ENCODE measurements around the gene OR6V1. TPM values are rescaled to one million over a fixed set of nuclear protein-coding genes. Genes with fewer than 3 reads are reported as not detected.
A peak's percentile ranks its signal among the peaks of the same experiment; 100 is the strongest.

OR6V1 gene
- total and polyA plus RNA-seq, 4 donors = not detected

DNA sequence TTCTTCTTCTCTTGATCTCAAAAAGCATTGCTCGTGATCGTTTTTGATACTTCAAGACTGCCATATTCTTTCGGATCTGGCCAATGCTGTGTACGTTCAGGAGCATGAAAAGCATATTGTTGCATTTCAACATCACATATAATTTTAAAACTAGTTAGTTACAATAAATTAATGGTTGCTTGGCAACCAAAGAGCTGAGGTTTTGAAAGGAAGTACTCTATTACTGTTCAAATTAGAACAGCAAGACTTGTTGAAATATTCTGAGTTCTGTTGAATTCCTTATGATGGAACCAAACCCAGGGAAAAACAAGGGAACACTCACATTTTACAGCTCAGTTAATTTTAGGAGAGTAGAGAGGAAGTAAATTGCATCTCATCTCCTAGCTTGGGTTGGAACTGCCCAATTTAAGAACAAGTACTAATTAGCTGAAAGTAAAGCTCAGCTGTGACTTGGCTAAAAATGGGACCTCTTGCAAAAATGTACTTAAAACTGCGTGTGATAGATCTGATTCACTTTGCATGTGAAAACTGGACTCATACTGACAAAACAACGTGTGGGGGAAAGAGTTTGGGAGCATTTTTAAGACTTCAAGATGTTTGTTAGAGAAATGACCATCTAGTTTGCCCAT, 46.4 kb upstream of the OR6V1 start:
- TF ChIP-seq, protein P1, sequence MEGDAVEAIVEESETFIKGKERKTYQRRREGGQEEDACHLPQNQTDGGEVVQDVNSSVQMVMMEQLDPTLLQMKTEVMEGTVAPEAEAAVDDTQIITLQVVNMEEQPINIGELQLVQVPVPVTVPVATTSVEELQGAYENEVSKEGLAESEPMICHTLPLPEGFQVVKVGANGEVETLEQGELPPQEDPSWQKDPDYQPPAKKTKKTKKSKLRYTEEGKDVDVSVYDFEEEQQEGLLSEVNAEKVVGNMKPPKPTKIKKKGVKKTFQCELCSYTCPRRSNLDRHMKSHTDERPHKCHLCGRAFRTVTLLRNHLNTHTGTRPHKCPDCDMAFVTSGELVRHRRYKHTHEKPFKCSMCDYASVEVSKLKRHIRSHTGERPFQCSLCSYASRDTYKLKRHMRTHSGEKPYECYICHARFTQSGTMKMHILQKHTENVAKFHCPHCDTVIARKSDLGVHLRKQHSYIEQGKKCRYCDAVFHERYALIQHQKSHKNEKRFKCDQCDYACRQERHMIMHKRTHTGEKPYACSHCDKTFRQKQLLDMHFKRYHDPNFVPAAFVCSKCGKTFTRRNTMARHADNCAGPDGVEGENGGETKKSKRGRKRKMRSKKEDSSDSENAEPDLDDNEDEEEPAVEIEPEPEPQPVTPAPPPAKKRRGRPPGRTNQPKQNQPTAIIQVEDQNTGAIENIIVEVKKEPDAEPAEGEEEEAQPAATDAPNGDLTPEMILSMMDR (IDR thresholded peaks at IDR 0.05; ENCODE audit: control extremely low read depth, extremely low read depth) = no peak
- H3K27me3 ChIP-seq (ENCODE audit: control insufficient read depth in 3 of 3, insufficient read depth in 3 of 3, low read length in 2 of 3) = peaks cover 0 to 10% (median 3%) of the 10 kb centered on the region in 3 donors
- H3K4me1 ChIP-seq (ENCODE audit: control insufficient read depth in 5 of 5, insufficient read depth in 5 of 5, low read length in 5 of 5) = peaks cover 0 to 2% (median 0%) of the 10 kb centered on the region in 5 donors
- ATAC-seq (ENCODE audit: insufficient read depth, low FRiP score) = no peak
- no peak overlapping the region for H3K27ac ChIP-seq (ENCODE audit: low read depth in 1 of 2, low read length in 1 of 2)
- no peaks in the 10 kb centered on the region for H3K9me3 ChIP-seq (ENCODE audit: control insufficient read depth in 4 of 4, insufficient read depth in 3 of 4, low read length in 3 of 4)
- H3K4me3 ChIP-seq = no peak overlapping the region
- 72 to 78% methylated on average over 6 of the region's 6 CpGs for WGBS, 2 donors
- H3K9ac ChIP-seq (ENCODE audit: insufficient read depth in 1 of 2, low read length in 2 of 2) = no peak overlapping the region
- H3K36me3 ChIP-seq (ENCODE audit: control insufficient read depth in 4 of 4, insufficient read depth in 4 of 4, low read length in 4 of 4) = no peaks in the 10 kb centered on the region
- DNase-seq = no peak

DNA sequence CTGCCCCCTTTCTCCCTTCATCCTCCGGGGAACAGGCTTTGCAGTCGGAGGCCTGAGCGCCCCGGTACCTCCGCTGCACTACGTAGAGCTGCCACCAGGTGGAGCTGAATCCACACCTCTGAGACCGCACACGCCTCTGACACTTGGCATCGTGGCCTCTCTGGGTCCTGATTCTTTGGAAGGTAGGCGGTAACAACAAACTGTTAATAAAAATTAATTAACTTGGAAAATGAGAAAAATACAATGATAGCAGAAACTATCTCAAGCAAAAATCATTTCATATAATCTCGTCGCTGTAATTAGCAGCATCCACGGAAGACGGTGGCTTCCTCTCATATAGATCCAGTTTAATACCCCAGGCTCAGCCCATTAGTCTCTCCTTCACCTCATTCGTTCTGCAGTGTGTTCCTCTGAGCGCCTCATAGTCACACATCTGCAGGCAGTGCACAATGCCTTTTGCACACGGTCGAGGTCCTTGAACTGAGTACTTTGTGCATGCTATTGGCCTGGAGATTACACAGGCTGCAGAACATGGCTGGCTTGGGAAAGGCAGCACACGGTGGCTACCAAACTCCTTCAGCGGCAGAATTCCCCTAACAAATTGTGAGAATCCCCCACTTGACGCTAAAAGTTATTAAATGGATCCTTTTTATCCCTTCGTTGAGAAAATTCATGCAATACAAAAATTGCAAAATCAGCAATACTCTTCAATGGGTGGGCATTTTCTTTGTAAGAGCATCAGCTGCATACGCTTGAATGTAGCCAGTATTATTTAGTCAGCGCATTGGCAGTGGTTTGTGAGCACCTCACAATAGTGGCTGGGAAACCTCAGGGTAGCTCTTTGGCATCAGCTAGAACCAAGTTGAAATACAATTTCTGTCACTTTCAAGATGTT, 43.9 kb upstream of the OR6V1 start:
- H3K9me3 ChIP-seq (ENCODE audit: control insufficient read depth in 4 of 4, insufficient read depth in 3 of 4, low read length in 3 of 4) = no peaks in the 10 kb centered on the region

DNA sequence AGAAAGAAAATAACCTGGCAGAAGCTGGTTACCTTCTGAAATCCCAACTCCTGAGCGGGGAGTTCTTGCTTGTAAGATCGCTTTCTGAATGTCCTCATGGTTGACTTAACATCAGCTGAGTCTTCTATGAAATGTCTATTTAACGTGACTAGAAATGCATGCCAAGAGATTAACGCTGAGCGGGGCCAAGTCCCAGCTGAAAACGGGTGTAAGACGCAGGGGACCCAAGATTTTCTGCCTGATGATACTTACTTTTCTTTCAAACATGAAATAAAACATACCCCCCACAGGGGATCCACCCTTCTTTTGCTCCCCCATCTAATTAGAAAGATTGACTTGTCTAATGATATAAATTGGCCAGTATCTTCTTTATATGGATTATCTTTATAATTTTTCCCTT, 40.1 kb upstream of the OR6V1 start:
- 89 to 93% methylated on average over 7 of the region's 7 CpGs for WGBS, 2 donors
- Histone ChIP-seq H3K4me1 (ENCODE audit: control insufficient read depth in 5 of 5, insufficient read depth in 5 of 5, low read length in 5 of 5) (no peaks in the 10 kb centered on the region), H3K27me3 (ENCODE audit: control insufficient read depth in 3 of 3, insufficient read depth in 3 of 3, low read length in 2 of 3) (peaks cover 0 to 6% (median 3%) of the 10 kb centered on the region in 3 donors), H3K27ac (ENCODE audit: low read depth in 1 of 2, low read length in 1 of 2) (no peak overlapping the region), H3K36me3 (ENCODE audit: control insufficient read depth in 4 of 4, insufficient read depth in 4 of 4, low read length in 4 of 4) (no peaks in the 10 kb centered on the region), H3K9me3 (ENCODE audit: control insufficient read depth in 4 of 4, insufficient read depth in 3 of 4, low read length in 3 of 4) (no peaks in the 10 kb centered on the region), H3K9ac (ENCODE audit: insufficient read depth in 1 of 2, low read length in 2 of 2) (no peak overlapping the region), H3K4me3 (no peak overlapping the region)
- no peak for ATAC-seq (ENCODE audit: insufficient read depth, low FRiP score)
- TF ChIP-seq, protein P1 (IDR thresholded peaks at IDR 0.05; ENCODE audit: control extremely low read depth, extremely low read depth) = no peak
- no peak for DNase-seq

More for the DNA sequence above, 43.9 kb upstream of the OR6V1 start:
- DNase-seq = peak; percentile 72 to 78 (median 77)
- no peak overlapping the region for H3K27ac ChIP-seq (ENCODE audit: low read depth in 1 of 2, low read length in 1 of 2)
- H3K4me3 ChIP-seq = no peak overlapping the region
- no peaks in the 10 kb centered on the region for H3K36me3 ChIP-seq (ENCODE audit: control insufficient read depth in 4 of 4, insufficient read depth in 4 of 4, low read length in 4 of 4)
- ATAC-seq (ENCODE audit: insufficient read depth, low FRiP score) = peak; percentile 88
- TF ChIP-seq, protein P1 (IDR thresholded peaks at IDR 0.05; ENCODE audit: control extremely low read depth, extremely low read depth) = peak; percentile 96
- H3K27me3 ChIP-seq (ENCODE audit: control insufficient read depth in 3 of 3, insufficient read depth in 3 of 3, low read length in 2 of 3) = peaks cover 0 to 12% (median 3%) of the 10 kb centered on the region in 3 donors
- no peaks in the 10 kb centered on the region for H3K4me1 ChIP-seq (ENCODE audit: control insufficient read depth in 5 of 5, insufficient read depth in 5 of 5, low read length in 5 of 5)
- WGBS, 2 donors = 39 to 45% methylated on average over 24 of the region's 24 CpGs
- no peak overlapping the region for H3K9ac ChIP-seq (ENCODE audit: insufficient read depth in 1 of 2, low read length in 2 of 2)
